GM23338 (cell line): Measurements from ENCODE around the gene PLAAT2. TPM values are rescaled to one million over a fixed set of nuclear protein-coding genes. Genes with fewer than 3 reads are reported as not detected.

ENCODE experiments used
- STAT1 ChIP-seq: IDR thresholded peaks from one replicate; pipeline ENCODE4 v1.6.1; 2016; ENCODE audit warnings: antibody characterized with exemption; ENCODE audit not compliant: unreplicated experiment
- polyA plus RNA-seq: library from polyadenylated mRNA; unstranded; fragments of >200 nt; fragmentation: Nextera tagmentation; extraction: Ambion mirVana; gene quantifications from 2 replicates; pipeline ENCODE4 v1.2.1, GENCODE V29; 2016
- total RNA-seq: library from RNA; depleted of rRNA; stranded (reverse); fragments of >200 nt; shearing (Covaris generic); gene quantifications from 2 replicates; pipeline ENCODE4 v1.2.3, GENCODE V29; 2014; rRNA removed

The PLAAT2 gene
- total and polyA plus RNA-seq, 2 experiments from 2014 or later, result 0.66 to 0.78 TPM

GRCh38 chr11:63503492-63503891 lies 59.7 kb downstream of the PLAAT2 start (continued):
- TF ChIP-seq STAT1, result no peak

Other genes starting within 250 kb of the PLAAT2 start
- gene SLC22A9, start 193.6 kb downstream of the PLAAT2 start, total RNA-seq, result not detected in 2 replicates
- gene SLC22A9, start 193.6 kb downstream of the PLAAT2 start, polyA plus RNA-seq, result not detected in 2 replicates
- 10.4 and 11.6 TPM in 2 replicates for gene PLAAT5, start 72.2 kb downstream of the PLAAT2 start, total RNA-seq
- gene PLAAT5, start 72.2 kb downstream of the PLAAT2 start, polyA plus RNA-seq, result 7.5 and 7.7 TPM in 2 replicates
- 0.62 and 0.94 TPM in 2 replicates for gene LGALS12, start 57.3 kb downstream of the PLAAT2 start, total RNA-seq
- 0.57 and 1.2 TPM in 2 replicates for gene LGALS12, start 57.3 kb downstream of the PLAAT2 start, polyA plus RNA-seq
- 0.69 and 3.3 TPM in 2 replicates for gene PLAAT4, start 26.6 kb downstream of the PLAAT2 start, total RNA-seq
- gene PLAAT4, start 26.6 kb downstream of the PLAAT2 start, polyA plus RNA-seq, result 4.6 and 5.0 TPM in 2 replicates
- 61.1 and 63.2 TPM in 2 replicates for gene PLAAT3, start 51.1 kb upstream of the PLAAT2 start, total RNA-seq
- gene PLAAT3, start 51.1 kb upstream of the PLAAT2 start, polyA plus RNA-seq, result 239 and 262 TPM in 2 replicates
- 20.4 and 24.4 TPM in 2 replicates for gene ATL3, start 108.0 kb upstream of the PLAAT2 start, total RNA-seq
- 5.2 and 6.8 TPM in 2 replicates for gene ATL3, start 108.0 kb upstream of the PLAAT2 start, polyA plus RNA-seq
- gene RTN3, start 118.1 kb upstream of the PLAAT2 start, total RNA-seq, result 150 and 162 TPM in 2 replicates
- gene RTN3, start 118.1 kb upstream of the PLAAT2 start, polyA plus RNA-seq, result 129 and 138 TPM in 2 replicates
- 32.1 and 36.6 TPM in 2 replicates for gene ZFTA, start 205.4 kb upstream of the PLAAT2 start, total RNA-seq
- gene ZFTA, start 205.4 kb upstream of the PLAAT2 start, polyA plus RNA-seq, result 8.3 and 8.5 TPM in 2 replicates